NK-92 treated with Interleukin-12 subunit alpha and Interleukin-12 subunit beta, amount 100 ng/mL, for 24 hours (cell line): ENCODE results near the gene ABI2.
"Not testable (repeated sequence)": the region's sequence is repeated elsewhere in the genome, so short reads cannot be mapped to it uniquely, and the experiment has no call there.

ENCODE experiments used
- DNase-seq: peaks from one replicate; lab custom pipeline; 2025; lab: John Stamatoyannopoulos, UW

ABI2 gene

DNA sequence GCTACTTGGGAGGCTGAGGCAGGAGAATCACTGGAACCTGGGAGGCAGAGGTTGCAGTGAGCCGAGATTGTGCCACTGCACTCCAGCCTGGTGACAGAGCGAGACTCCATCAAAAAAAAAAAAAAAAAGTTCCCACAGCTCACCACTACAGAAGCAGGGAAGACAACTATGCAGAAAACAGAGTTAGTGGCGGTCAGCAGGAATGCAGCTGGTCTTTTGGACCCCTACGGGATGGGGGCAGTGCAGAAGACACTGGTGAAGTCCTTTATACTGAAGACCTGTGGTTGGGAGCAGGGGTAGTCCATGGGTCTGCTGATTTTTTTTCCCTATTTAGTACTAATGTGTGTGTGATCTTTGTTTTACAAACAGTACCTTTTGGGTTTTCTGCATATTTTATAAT is 101.4 kb downstream of the ABI2 start:
- DNase-seq, result not testable (repeated sequence)

DNA sequence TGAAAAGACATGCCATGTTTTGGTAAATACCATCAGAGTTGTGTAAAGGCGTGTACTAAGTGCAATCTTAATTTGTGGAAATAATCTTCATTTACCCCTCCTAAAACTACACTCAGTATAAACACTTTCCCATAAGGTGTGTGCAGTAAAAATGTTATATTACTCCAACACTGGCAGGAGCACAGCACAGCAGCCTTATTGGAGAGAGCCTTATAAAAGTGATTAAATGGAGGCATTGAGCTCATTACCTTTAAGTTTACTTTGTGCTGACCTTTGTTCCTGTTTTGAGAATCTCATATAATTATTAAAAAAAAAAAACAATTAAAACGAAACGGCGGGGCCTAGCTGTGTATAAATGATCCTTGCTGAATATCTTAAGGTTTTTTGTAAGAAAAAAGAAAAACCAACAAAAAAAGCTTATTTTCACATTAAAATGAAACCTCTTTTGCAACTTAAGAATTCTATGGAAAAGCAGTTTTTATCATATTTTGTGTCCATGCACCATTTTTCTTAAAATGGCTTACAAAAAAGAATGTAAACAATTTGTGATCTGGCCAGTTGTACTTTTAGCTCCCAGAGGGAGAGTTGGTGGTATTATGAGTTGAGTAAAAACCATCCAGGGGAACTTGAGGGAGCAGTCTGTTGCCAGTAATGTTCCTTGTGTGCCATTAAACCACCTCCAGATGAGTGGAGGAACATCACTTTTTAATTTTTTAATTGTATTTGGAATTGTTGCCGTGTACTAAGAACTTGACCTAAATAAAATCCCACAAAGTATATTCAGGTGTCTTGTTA is 103.4 kb downstream of the ABI2 start:
- DNase-seq, result no peak

DNA sequence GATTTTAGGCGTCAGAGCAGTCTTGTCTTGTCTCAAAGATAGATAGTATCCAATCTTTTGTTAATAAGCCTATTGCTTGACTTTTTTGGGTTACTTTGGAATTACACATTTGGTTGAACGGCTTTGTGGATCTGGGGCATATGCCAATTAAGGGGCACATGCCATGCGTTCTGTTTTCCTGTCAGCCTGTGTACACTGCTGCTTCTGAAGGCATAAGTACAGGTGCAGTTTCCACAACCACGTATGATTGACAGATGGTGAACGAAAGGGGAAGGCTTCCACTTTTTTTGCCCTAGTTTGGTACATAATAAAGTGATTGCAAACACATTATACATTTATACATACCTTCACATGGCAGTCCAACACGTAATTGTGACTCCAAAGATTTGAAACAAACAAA is 104.6 kb downstream of the ABI2 start:
- no peak for DNase-seq

DNA sequence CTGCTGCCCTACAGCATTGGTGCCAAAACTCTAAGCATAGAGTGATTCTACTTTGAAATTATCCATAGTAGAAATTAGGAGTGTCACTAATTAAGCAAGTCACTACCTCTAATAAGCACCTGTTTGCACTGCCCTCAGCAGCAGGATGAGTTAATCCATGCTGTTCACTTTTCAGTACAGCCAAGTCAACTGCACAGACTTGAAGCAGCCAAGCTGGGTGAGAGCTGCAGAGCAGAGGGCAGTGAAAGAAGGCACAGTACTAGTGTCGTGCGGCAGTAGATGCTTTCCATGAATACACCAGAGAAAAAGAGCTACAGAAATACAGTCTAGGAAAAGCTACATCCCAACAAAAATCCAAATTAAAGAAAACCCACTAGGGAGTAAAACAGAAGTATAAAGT is 108.3 kb downstream of the ABI2 start:
- no peak for DNase-seq

DNA sequence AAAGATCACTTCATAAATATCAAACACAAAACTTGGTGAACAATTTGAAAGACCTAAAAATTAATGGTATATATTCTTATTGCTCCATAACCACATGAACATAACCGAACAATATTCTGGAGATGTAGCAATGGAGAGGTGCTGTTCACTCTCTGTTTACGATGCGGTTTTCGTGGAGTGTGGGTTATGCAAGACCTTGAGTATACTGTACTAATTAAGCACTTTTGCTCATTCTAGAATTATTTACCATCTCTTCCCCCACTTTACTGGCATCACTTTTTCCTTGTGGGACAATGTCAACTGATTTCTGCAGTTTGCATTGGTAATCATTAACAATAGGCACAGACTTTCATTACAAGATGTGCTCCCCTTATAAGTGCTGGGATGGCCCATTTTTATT is 109.3 kb downstream of the ABI2 start:
- no peak for DNase-seq

DNA sequence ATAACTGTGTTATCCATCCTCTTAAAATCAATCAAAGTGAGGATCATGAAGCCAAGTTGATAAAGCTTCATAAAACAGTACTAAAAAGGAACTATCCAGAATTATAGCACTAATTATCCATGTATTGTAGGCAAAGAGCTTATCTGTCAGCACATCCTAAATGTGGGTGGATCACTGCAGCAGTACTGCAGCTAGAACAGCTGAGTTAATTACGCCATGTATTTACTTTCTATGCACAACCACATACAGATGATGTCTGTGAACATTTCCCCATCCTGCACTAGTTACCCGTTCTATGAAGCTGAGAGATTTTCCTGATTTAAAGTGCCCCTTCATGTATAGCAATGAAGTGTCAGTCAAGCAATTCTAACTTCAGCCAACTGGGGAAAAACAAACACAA is 110.3 kb downstream of the ABI2 start:
- DNase-seq, result no peak

DNA sequence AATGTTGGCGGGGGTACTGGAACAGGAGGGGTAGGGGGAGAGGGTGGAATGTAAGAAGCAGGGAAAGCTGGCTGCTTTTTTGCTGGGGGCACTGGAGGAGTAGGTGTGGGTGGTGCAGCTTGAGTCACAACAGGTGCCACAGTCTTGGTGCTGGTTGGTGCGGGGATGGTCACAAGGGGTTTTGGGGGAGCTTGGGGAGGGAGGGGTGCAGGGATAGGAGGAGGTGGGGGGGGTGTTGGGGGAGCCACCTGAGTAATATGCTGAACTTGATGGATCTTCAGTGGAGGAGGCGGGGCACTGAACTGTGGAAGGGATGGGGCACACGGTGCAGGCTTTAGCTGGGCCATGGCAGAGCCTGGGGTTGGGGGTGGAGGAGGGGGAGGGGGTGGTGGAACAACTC is 112.5 kb downstream of the ABI2 start:
- DNase-seq, result no peak

DNA sequence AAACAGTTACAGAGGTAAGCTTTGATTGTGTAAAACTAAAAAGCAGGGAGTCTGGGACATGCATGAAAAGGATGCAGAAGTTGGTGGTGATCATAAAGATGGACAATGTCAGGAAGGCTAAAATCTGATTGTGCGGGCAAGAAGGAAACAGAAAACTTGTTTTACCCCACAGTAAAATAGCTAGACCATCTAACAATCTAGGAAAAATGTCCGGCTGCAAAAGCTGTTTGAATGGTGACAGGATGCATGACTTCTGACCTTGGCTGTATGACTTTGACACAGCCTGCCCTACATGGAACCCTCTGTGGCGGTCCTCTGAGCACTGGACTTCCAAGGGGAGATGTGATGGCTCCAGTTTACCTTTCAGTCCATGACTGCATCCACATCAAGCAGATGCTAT is 113.3 kb downstream of the ABI2 start:
- DNase-seq, result no peak

DNA sequence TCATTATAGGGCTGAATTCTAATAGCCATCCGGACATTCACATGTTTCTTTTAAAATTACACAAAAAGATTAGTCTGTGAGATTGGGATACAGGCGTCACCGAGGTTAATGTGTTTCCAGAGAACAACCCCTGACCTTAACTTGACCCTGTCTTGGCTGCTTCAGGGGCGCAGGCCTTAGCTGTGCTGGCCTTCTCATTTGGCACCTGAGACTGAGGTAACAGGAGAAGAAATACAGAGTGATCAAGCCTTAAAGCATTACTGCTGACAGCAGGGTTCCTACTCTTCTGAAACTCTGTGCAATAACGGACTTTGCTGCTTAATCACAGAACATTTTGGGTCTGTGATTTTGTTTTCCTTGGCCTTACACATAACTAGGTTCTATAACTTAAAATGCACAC is 114.3 kb downstream of the ABI2 start:
- DNase-seq, result no peak

DNA sequence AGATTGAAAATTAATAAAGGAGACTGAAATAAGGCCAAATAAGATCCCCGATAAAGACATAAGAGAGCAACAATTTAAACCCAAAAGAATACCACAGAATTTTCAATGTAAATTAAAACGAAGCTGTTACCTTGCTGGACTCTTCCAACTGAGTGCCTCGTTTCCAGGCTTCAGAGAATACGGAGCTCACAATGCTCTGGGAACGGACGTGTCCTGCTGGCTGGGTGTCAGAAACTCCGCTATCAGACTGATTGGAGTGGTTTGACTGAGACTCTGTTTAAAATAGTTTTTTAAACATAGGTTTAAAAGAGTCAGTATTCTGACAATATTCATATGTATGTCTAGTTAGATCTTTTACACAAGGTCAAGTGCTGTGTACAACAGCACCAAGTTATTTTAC is 116.5 kb downstream of the ABI2 start:
- no peak for DNase-seq

DNA sequence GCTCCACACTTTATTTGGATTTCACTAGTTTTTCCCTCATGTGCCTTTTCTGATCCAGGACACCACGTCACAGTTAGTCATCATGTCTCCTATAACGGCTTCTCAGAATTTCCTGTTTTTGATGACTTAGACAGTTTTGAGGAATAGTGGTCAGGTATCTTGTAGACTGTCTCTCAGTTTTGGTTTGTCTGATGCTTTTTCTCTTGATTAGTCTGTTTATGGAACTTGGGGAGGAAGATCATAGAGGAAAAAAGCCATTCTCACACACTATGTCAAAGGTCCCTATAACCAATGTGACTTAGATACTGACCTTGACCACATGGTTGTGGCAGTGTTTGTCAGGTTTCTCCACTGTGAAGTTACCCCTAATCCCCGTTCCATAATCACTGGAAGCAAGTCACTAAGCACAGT is 117.9 kb downstream of the ABI2 start:
- no peak for DNase-seq

DNA sequence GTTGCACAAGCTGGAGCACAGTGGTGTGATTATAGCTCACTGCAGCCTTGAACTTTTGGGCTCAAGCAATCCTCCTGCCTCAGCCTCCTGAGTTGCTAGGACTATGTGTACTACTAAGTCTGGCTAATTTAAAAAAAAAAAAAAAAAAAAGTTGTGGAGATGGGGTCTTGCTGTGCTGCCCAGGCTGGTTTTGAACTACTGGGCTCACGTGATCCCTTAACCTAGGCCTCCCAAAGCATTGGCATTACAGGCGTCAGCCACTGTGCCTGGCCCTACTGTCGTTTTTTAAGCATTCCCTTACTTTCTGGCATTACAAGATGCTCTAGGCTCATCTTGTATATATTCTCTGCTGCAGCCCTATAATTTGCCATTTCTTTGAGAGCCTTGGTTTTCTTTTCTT is 118.6 kb downstream of the ABI2 start:
- no peak for DNase-seq

DNA sequence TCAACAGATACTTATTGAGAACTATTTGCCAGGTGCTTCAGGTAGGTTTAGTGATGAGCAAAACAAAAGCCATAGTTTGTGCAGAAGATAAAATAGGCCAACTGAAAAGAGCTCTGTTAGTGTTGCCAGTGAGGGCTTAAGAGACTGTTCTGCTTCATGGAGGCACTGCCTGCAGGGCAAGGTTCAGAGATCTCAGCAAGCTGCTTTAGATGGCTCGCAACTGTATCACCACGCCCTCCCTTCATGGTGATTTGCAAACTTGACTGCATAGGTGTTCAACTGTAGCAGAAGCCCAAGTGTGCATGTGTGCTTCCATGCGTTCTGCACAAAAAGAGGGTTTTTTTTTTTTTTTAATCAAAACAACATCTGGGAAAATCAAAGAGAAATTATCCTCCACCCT is 122.4 kb downstream of the ABI2 start:
- no peak for DNase-seq

DNA sequence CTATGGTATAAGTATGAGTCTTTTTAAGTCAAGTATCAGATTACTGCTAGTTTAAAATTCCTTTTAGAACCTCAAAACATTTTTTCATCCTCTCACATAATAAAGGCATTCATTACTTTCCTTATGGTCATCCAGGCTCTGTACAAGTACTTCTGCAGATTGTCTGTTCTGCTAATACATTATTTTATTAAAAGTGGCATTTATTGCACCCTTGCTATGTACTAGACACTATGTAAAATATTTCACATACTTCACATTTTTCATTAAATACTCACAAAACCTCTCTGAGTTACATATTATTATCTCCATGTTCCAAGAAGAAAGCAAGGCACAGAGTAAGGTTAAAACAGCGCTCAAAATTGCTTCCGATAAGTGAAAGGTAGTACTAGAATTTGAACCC is 122.8 kb downstream of the ABI2 start:
- no peak for DNase-seq

DNA sequence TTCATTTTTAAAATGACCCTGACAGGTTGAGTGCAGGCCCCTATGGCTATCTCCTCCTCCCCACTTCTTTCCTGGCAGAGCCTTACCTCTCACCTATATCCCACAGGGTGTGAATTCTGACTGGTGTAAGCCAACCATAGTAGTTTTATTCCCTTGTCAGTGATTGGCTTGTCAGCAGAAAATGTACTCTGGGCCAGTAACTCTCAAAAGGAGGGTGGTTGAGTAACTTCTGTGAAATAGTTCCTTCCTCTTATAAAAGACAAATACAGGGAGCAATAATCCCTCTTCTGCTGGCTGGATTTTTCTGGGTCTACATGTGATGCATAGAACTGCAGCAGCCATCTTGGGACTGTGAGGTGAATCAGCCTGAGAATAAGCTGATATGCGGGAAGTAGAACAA is 123.5 kb downstream of the ABI2 start:
- DNase-seq, result no peak

DNA sequence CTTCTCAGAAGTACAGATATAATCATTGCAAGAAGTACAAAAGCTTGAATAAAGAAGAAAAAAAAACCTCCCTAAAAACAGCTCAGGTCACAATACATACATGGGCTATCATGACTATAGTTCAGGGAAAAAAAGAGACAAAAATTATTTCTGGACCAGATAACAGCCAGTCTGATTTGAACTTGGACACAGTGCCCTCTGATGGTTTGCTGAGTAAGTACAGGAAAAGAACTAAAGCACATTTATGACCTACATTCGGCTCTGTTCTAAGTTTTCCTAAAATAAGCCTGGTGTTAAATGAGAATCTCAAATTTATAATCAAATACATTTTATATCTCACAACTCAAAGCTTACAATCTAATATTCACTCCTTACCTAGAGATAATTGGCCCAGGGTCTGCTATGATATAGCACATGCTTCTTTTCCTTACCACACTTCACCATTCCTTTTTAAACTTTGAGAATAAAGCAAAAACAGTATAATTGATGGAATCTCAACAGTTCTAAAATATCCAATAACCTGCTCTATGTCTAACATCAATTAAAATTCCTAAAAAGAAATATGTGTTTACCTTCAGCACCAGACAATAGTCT is 125.8 kb downstream of the ABI2 start:
- no peak for DNase-seq

DNA sequence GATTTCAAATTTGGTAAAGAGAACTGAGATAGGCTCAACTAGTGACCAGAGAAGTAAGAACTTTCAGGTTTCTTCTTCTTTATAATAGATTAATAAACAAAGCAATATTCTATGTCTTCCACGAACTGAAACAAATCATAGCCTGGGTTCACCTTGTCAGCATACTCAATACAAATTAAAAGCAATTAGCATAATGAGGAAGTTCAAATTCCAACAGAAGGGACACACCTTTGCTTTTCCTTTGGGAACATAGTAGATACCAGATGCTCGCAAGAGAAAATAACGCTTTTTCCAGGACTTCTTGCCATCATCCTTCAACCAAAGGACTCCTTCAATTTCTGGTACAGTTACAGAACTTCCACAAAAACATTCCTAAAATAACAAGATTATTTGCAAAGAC is 127.0 kb downstream of the ABI2 start:
- no peak for DNase-seq

DNA sequence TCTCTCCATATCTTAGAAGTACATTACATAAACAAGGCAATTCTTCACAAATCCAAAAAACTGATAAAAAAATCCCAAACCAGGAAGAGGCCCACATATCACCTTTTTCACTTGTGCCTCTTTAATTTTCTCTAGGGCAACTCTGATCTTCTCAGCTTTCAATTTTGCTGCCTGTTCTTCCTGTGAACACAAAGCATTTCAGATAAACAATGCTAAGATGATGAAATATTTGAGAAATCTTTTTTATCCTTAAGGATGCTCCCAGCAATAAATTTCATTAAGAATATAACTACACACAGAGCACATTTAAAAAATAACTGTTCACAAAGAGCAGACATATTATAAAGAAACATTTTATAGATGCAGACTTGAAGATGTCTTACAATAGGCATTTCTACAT is 133.6 kb downstream of the ABI2 start:
- no peak for DNase-seq

DNA sequence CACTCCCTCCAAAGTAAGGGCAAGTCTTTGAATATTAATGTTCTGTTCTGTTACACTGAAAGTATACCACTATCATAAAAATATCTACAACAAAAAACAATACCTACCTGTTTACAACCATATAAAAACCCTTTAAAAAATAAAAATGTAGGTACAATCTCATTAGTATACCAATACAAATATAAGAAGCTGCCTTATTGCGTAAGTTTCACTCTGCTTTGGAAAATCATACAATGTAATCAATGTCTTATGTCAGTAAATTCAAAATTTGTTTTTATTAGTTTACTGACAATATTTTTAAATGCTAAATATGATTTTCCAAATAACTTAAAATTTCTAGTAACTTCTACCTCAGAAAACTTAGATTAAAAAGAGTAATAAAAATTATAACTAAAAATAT is 134.1 kb downstream of the ABI2 start:
- DNase-seq, result no peak

DNA sequence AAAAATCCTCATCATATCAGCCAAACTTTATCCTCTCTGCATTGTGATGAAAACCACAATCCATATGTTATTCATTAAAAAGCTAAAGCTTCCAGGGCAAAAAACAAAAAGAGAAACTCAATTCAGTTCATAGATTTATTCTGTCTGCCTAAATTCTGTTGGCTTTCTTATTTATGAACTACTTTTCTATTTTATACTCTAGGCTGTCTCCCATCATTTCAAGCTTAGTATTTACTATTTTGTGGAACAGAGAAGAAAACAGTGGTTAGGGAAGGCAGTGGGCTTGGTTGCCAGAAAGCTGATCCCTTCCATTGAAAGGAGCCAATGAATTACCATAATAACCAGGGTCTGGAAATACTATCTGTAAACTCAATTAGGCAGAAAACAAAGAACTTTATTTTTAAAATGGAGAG is 135.1 kb downstream of the ABI2 start:
- DNase-seq, result no peak

DNA sequence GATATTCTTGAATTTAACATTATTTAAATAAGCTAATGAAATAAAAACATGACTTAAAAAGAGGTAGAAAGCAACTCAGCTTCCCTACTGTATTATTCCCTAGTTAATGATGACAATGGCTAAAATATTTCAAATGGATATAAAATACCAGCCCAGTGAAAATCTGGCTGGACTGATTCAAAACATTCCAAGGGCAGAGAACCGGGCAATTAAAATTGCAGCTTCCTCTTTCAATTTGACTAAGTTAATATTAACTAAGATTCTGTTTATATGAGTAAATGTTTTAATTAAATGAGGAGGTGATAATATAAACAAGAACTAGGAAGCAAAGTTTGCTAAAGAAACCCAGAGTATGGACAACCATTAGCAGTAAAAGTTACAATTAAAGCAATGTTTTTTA is 141.4 kb downstream of the ABI2 start:
- DNase-seq, result no peak

DNA sequence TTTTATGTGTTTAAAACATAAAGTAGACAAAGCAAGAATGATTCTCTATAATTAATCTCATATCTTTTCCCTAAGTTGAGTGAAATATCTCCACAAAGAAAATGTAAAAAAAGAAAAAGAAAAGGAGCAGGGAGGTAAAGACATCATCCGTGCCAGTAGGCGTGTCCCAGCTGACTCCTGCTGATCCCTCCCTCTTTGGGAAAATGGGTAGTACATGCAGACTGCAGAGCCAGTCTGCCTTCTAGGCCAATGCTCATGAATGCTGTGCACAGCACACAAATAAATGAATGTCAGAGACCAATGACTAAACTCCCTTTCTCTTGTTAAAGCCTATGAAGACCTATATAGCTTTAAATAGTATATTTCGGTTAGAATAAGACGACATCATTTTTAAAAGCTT is 142.2 kb downstream of the ABI2 start:
- DNase-seq, result no peak

DNA sequence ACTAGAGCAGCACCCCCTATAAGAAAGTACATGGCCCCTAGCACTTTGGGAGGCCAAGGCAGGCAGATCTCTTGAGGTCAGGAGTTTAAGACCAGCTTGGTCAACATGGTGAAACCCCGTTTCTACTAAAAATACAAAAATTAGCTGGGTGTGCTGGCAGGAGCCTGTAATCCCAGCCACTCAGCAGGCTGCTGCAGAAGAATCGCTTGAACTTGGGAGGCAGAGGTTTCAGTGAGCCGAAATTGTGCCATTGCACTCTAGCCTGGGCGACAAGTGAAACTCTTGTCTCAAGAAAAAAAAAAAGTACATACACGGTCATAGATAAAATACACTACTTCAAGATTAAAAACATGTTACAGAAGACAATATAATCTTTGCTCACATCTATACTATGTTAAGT is 143.1 kb downstream of the ABI2 start:
- no peak for DNase-seq

DNA sequence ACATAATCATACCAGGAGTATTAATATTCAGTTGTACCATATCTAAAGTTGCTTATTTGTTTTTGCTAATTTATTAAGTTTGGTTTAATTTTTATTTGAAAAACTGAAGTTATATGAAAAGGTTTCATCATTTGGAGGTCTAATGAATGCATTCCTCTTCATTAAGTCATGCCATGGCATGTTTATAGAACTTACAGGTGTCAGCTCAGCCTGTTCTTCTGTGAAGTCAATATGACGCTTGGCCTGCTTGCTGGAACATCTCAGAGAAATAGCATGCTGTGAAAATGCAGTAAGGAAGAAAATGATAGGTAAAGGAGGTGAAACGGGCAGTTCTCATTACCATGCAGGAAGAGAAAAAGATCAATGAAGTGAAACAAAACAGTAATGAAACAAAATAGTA is 148.7 kb downstream of the ABI2 start:
- no peak for DNase-seq
